ENCODE measurements around the gene CHSY3. TPM values are rescaled to one million over a fixed set of nuclear protein-coding genes. Genes with fewer than 3 reads are reported as not detected.

Gene CHSY3
- total RNA-seq, result 4.4 and 5.2 TPM in 2 replicates

DNA sequence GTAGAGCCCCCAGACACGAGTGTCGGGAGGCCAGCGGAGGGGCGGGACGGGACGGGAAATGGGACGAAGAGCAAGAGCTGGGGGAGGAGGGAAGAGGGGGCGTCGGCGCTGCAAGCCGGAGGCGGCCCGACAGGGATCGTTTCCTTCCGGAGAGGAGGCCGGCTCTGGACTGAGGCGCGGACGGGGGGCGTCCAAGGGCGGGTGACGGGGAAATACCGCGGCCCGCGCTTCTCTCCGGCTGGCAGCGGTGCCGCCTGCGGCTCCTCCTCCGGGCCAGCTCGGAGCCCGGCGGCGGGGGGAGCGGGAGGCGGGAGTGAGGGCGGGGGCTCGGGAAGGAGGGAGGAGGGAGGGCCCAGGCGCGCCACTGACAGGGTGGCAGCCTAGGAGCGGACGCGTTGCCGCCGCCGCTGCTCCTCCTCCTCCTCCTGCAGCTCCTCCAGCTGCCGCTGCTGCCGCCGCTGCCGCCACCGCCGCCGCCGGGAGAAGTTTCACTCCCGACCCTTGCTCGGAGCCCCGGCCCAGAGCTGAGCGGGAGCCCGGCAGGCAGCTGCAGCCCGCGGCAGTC is at the start of gene CHSY3:
Gene CHSY3, plus strand, starts transcription at position 364 of the 565 bp plus-strand sequence.

Other genes with a start within 250 kb of the CHSY3 start
- gene MINAR2, start 156.4 kb upstream of the CHSY3 start, total RNA-seq, result not detected in 2 replicates